GM12878 (cell line): ENCODE data around the gene POLR2B. TPM values are rescaled to one million over a fixed set of nuclear protein-coding genes. Genes with fewer than 3 reads are reported as not detected.

Source experiments
- ATAC-seq: fragments of 200-7000 bp; cut with Tn5 transposase; 3 replicates; pipeline ENCODE4 v1.9.1; 2020; ENCODE audit warnings: mild to moderate bottlenecking, moderate library complexity
- BruUV-seq: library from RNA; stranded (reverse); fragments of 400-500 nt; replicated peaks from 2 replicates; lab custom pipeline; 2021; lab: Mats Ljungman, UMichigan
- CTCF ChIA-PET: fragments of 300-600 bp; sonication (Branson Sonifier 250); formaldehyde crosslinking; extraction: SDS; loops from one replicate; lab custom pipeline; 2021; ENCODE audit warnings: inconsistent platforms; lab: Yijun Ruan, JAX
- POLR2A ChIA-PET: fragments of 350-600 bp; formaldehyde crosslinking; extraction: SDS; loops from one replicate; lab custom pipeline; 2021; ENCODE audit warnings: inconsistent platforms; lab: Charles Lee
- RAD21 ChIA-PET: fragments of 300-600 bp; sonication (Branson Sonifier 250); formaldehyde crosslinking; loops from one replicate; lab custom pipeline; 2023; ENCODE audit warnings: antibody characterized with exemption; ENCODE audit not compliant: unreplicated experiment; lab: Charles Lee
- SMC1A ChIA-PET: fragments of 300-600 bp; sonication (Branson Sonifier 250); formaldehyde crosslinking; loops from one replicate; lab custom pipeline; 2023; ENCODE audit not compliant: unreplicated experiment, uncharacterized antibody; lab: Charles Lee
- DNase-seq: peaks from one replicate; pipeline ENCODE4 v3.0.0-alpha.2; 2011; ENCODE audit warnings: low read depth, low spot score
- FAIRE-seq: peaks from 3 replicates; lab custom pipeline; 2011; peaks lifted over from hg19 to GRCh38; lab: Jason Lieb, UNC
- H2AFZ ChIP-seq: 2 replicates; pipeline ENCODE4 v1.6.0; 2011; ENCODE audit warnings: low read depth, low read length, control low read depth; ENCODE audit not compliant: control insufficient read depth
- H3K27ac ChIP-seq: 2 replicates; pipeline ENCODE4 v1.5.1; 2011; ENCODE audit warnings: control low read depth; ENCODE audit not compliant: control insufficient read depth, insufficient read depth
- H3K27me3 ChIP-seq, 2 experiments: replicated peaks in 1 of 2; 2 replicates each; pipeline versions ENCODE4 v1.6.0 to v1.6.1; 2011; ENCODE audit warnings: low read length in 1 of 2; ENCODE audit not compliant: control insufficient read depth in 2 of 2, insufficient read depth in 2 of 2
- H3K36me3 ChIP-seq, 2 experiments: 2 replicates each; pipeline ENCODE4 v1.5.1; 2011; ENCODE audit warnings: low read length in 1 of 2; ENCODE audit not compliant: control insufficient read depth in 2 of 2, insufficient read depth in 2 of 2
- H3K4me1 ChIP-seq: 2 replicates; pipeline ENCODE4 v1.6.1; 2011; ENCODE audit warnings: mild to moderate bottlenecking, low read length, moderate library complexity, mixed read lengths; ENCODE audit not compliant: control insufficient read depth, insufficient read depth
- H3K4me2 ChIP-seq: 2 replicates; pipeline ENCODE4 v1.6.0; 2011; ENCODE audit warnings: control low read depth; ENCODE audit not compliant: control insufficient read depth, insufficient read depth
- H3K4me3 ChIP-seq: fragments of 200-600 bp; sonication (generic); 2 replicates; pipeline ENCODE4 v1.5.1; 2016
- H3K79me2 ChIP-seq: 2 replicates; pipeline ENCODE4 v1.6.0; 2011; ENCODE audit warnings: low read length; ENCODE audit not compliant: control insufficient read depth, insufficient read depth
- H3K9ac ChIP-seq: 2 replicates; pipeline ENCODE4 v1.8.0; 2011; ENCODE audit warnings: low read length, control low read depth, mixed read lengths; ENCODE audit not compliant: control insufficient read depth, insufficient read depth
- H3K9me3 ChIP-seq: replicated peaks from 3 replicates; pipeline ENCODE4 v1.5.1; 2011; ENCODE audit warnings: mild to moderate bottlenecking, low read length; ENCODE audit not compliant: control insufficient read depth, insufficient read depth
- H4K20me1 ChIP-seq: 2 replicates; pipeline ENCODE4 v1.6.0; 2011; ENCODE audit not compliant: control insufficient read depth, insufficient read depth
- BMI1 ChIP-seq: fragments of 450-650 bp; IDR thresholded peaks from 2 replicates; pipeline ENCODE4 v1.6.1; 2016; ENCODE audit warnings: mild to moderate bottlenecking, moderate library complexity, borderline replicate concordance
- EED ChIP-seq: sonication (generic); IDR thresholded peaks from 2 replicates; pipeline ENCODE4 v1.6.1; 2016; ENCODE audit warnings: antibody characterized with exemption, low read depth
- ESRRA ChIP-seq: IDR thresholded peaks from 2 replicates; pipeline ENCODE4 v1.6.1; 2012; ENCODE audit warnings: mild to moderate bottlenecking, low read length, improper control_type of control experiment
- NFYA ChIP-seq: IDR thresholded peaks from 2 replicates; pipeline ENCODE4 v1.6.1; 2011; ENCODE audit warnings: low read depth, mild to moderate bottlenecking, low read length, improper control_type of control experiment, borderline replicate concordance
- PRDM15 ChIP-seq: fragments of 450-650 bp; formaldehyde crosslinking; IDR thresholded peaks from 2 replicates; pipeline ENCODE4 v1.4.0; 2020; ENCODE audit warnings: mild to moderate bottlenecking, moderate library complexity
- RAD51 ChIP-seq: fragments of 450-650 bp; IDR thresholded peaks from 2 replicates; pipeline ENCODE4 v1.6.1; 2016; ENCODE audit warnings: moderate library complexity, mild to moderate bottlenecking, inconsistent platforms
- YY1 ChIP-seq: IDR thresholded peaks from 2 replicates; pipeline ENCODE4 v1.6.1; 2011; ENCODE audit warnings: low read depth, mild to moderate bottlenecking, low read length
- ZBED1 ChIP-seq: IDR thresholded peaks from 2 replicates; pipeline ENCODE4 v1.6.1; 2016; ENCODE audit warnings: borderline replicate concordance
- ZNF217 ChIP-seq: fragments of 450-650 bp; IDR thresholded peaks from 2 replicates; pipeline ENCODE4 v1.6.1; 2017; ENCODE audit warnings: antibody characterized with exemption, mild to moderate bottlenecking
- ZZZ3 ChIP-seq: IDR thresholded peaks from 2 replicates; pipeline ENCODE4 v1.6.1; 2011; ENCODE audit warnings: low read depth; ENCODE audit not compliant: control insufficient read depth, insufficient read length
- WGBS: methylation state at CpG from one replicate; pipeline ENCODE4 v1.1.6; 2016; ENCODE audit warnings: low lambda C conversion rate; ENCODE audit not compliant: insufficient replicate concordance, insufficient coverage; ENCODE audit errors: missing lambda C conversion rate; 5-methylcytosine and 5-hydroxymethylcytosine counted together
- in situ Hi-C: fragments of 300-500 bp; cut with MboI; formaldehyde crosslinking; loops from 9 replicates; pipeline ENCODE4 v1.14.3; 2018; ENCODE audit warnings: mixed read lengths
- intact Hi-C: fragments of 100-400 bp; cut with micrococcal nuclease; formaldehyde crosslinking; loops from one replicate; pipeline ENCODE4 v1.14.2; 2022; ENCODE audit not compliant: unreplicated experiment
- polyA plus RNA-seq, 11 experiments: library from polyadenylated mRNA; depleted of rRNA in 4 of 11; unstranded in 6 of 11; stranded (reverse) in 5 of 11; fragments of >200 nt; fragmentation: Nextera tagmentation in 4 of 11; fragmentation: Illumina TruSeq in 1 of 11; extraction: Ambion mirVana in 4 of 11; extraction: Trizol in 1 of 11; gene quantifications; 1 replicate in 1 of 11; 2 replicates in 10 of 11; pipeline versions ENCODE4 v1.2.1 to v1.2.3, GENCODE V29; 2011 to 2016; ENCODE audit warnings: inconsistent platforms in 2 of 11, missing spikeins in 2 of 11, low read depth in 1 of 11
- total RNA-seq, 4 experiments: library from RNA; depleted of rRNA in 3 of 4; stranded (reverse); fragments of >200 nt in 3 of 4; fragmentation: Illumina TruSeq in 1 of 4; extraction: Trizol in 1 of 4; gene quantifications; 2 replicates each; pipeline versions ENCODE4 v1.2.1 to v1.2.3, GENCODE V29; 2013 to 2021

Gene POLR2B
- total and polyA plus RNA-seq, 10 of the 15 experiments (the other 5 are each of a cell fraction or from before 2014, with no cell fraction given): 46.0 to 183 (median 99.2) TPM

GRCh38 chr4:56958111-56958517 lies 20.6 kb upstream of the POLR2B start:
- H3K27ac ChIP-seq: no peak overlapping the region
- ChIA-PET CTCF (interaction anchor here (1.0 kb wide), 1 partner anchor 24 kb away, joined by 3 read pairs; no protein-coding TSS in a partner anchor), RAD21 (no interaction called here), POLR2A (no interaction called here), SMC1A (no interaction called here)
- DNase-seq (no peak), FAIRE-seq (no peak), ATAC-seq (no peak)
- H3K4me2 ChIP-seq: no peak overlapping the region
- in situ Hi-C loops: no loop called here
- TF ChIP-seq YY1 (no peak), BMI1 (no peak)
- 92% methylated on average over 7 of the region's 7 CpGs for WGBS
- no peaks in the 10 kb centered on the region for H4K20me1 ChIP-seq
- H3K4me3 ChIP-seq: no peak overlapping the region
- H3K9me3 ChIP-seq: no peaks in the 10 kb centered on the region
- no peaks in the 10 kb centered on the region for H3K79me2 ChIP-seq
- H3K36me3 ChIP-seq: peaks cover 0 to 5% of the 10 kb centered on the region in 2 experiments; a peak in 3 of 4 replicates
- intact Hi-C loops: no loop called here
- no peak overlapping the region for H2AFZ ChIP-seq
- BruUV-seq: no TSS peak
- H3K27me3 ChIP-seq: no peaks in the 10 kb centered on the region
- H3K4me1 ChIP-seq: no peaks in the 10 kb centered on the region
- no peak overlapping the region for H3K9ac ChIP-seq

GRCh38 chr4:56959100-56959499 lies 19.6 kb upstream of the POLR2B start:
- ChIA-PET RAD21 (no interaction called here), SMC1A (no interaction called here), POLR2A (no interaction called here), CTCF (interaction anchor here (0.6 to 3.0 kb wide), 6 partner anchors 25 to 1018 kb away, joined by 3 to 7 read pairs (median 3); no protein-coding TSS in a partner anchor)
- Histone ChIP-seq H3K27ac (no peak overlapping the region), H3K79me2 (no peaks in the 10 kb centered on the region), H3K9ac (no peak overlapping the region), H3K4me1 (no peaks in the 10 kb centered on the region), H3K4me3 (no peak overlapping the region), H3K4me2 (no peak overlapping the region), H4K20me1 (no peaks in the 10 kb centered on the region), H3K9me3 (no peaks in the 10 kb centered on the region), H3K27me3 (no peaks in the 10 kb centered on the region), H2AFZ (no peak overlapping the region), H3K36me3 (peaks cover 0 to 8% of the 10 kb centered on the region in 2 experiments; a peak in 3 of 4 replicates)
- no TSS peak for BruUV-seq
- no peak for ATAC-seq
- no peak for FAIRE-seq
- in situ Hi-C loops: no loop called here
- WGBS: 100% methylated on average over 1 of the region's 1 CpG
- intact Hi-C loops: no loop called here
- no peak for DNase-seq
- no peak for TF ChIP-seq RAD51
- no peak for TF ChIP-seq ZZZ3
- no peak for TF ChIP-seq NFYA
- TF ChIP-seq ZBED1: no peak
- no peak for TF ChIP-seq PRDM15 (CRISPR knock-in tag)
- no peak for TF ChIP-seq EED
- no peak for TF ChIP-seq ESRRA
- no peak for TF ChIP-seq ZNF217
